Stomach (tissue), 9 donors: ENCODE results near the gene ABCC5. TPM values are rescaled to one million over a fixed set of nuclear protein-coding genes. Genes with fewer than 3 reads are reported as not detected.

Experiments
- DNase-seq, 2 donors: peaks; one replicate each; pipeline versions ENCODE4 v3.0.0 to v3.0.0-alpha.2; 2013 to 2019
- H3K27ac ChIP-seq, 5 donors: fragments of 200-600 bp in 4 of 5; sonication (generic) in 4 of 5; one replicate each; pipeline ENCODE4 v1.5.1; 2013 to 2019; ENCODE audit warnings: mild to moderate bottlenecking in 1 of 5, moderate library complexity in 1 of 5
- H3K27me3 ChIP-seq, 3 donors: fragments of 200-600 bp; sonication (generic); one replicate each; pipeline ENCODE4 v1.5.1; 2017 to 2019; ENCODE audit warnings: mixed run types in 1 of 3
- H3K36me3 ChIP-seq, 4 donors: fragments of 200-600 bp; sonication (generic); 1 replicate in 3 of 4; 2 replicates in 1 of 4; pipeline ENCODE4 v1.5.1; 2016 to 2019
- H3K4me1 ChIP-seq, 4 donors: fragments of 200-600 bp; sonication (generic); one replicate each; pipeline ENCODE4 v1.5.1; 2016 to 2019
- H3K4me3 ChIP-seq, 4 donors: fragments of 200-600 bp; sonication (generic) in 3 of 4; one replicate each; pipeline ENCODE4 v1.5.1; 2016 to 2019; ENCODE audit warnings: mild to moderate bottlenecking in 1 of 4
- H3K9me3 ChIP-seq, 4 donors: fragments of 200-600 bp; sonication (generic); one replicate each; pipeline ENCODE4 v1.5.1; 2016 to 2019
- CTCF ChIP-seq, 7 experiments: fragments of 450-650 bp in 4 of 7; fragments of 200-600 bp in 3 of 7; sonication (generic) in 3 of 7; IDR thresholded peaks; one replicate each; pipeline ENCODE4 v1.5.1; 2016 to 2019; ENCODE audit warnings: antibody characterized with exemption in 7 of 7, control low read depth in 2 of 7, mild to moderate bottlenecking in 1 of 7
- EP300 ChIP-seq: sonication (generic); formaldehyde crosslinking; IDR thresholded peaks from one replicate; pipeline ENCODE4 v1.6.1; 2017; ENCODE audit warnings: antibody characterized with exemption
- POLR2A ChIP-seq, 4 donors: fragments of 450-650 bp; IDR thresholded peaks; one replicate each; pipeline ENCODE4 v1.6.1; 2016; ENCODE audit warnings: antibody characterized with exemption in 4 of 4, control low read depth in 2 of 4, mild to moderate bottlenecking in 1 of 4, moderate library complexity in 1 of 4
- POLR2AphosphoS5 ChIP-seq, 3 donors: sonication (generic); formaldehyde crosslinking; IDR thresholded peaks; one replicate each; pipeline ENCODE4 v1.6.1; 2016; ENCODE audit warnings: antibody characterized with exemption in 3 of 3
- WGBS, 5 donors: extraction: QIAGEN DNeasy Blood & Tissue Kit in 3 of 5; methylation state at CpG; one replicate each; pipeline versions ENCODE4 v1.1.5 to v1.1.7; 2013 to 2018; 5-methylcytosine and 5-hydroxymethylcytosine counted together
- intact Hi-C: fragments of 100-400 bp; cut with DNase I; formaldehyde crosslinking; loops from one replicate; pipeline ENCODE4 v1.15.1; 2023; ENCODE audit warnings: low total_unique reads
- polyA plus RNA-seq, 3 donors: library from polyadenylated mRNA; stranded (reverse); fragments of 200-250 nt; gene quantifications; one replicate each; pipeline ENCODE4 v1.2.3, GENCODE V29; 2013
- total RNA-seq, 5 donors: library from RNA; depleted of rRNA; stranded (reverse); fragments of >200 nt; gene quantifications; one replicate each; pipeline versions ENCODE4 v1.1.0 to v1.2.3, GENCODE V29; 2014 to 2016
- donor health status: healthy with polysubstance abuse.
- donor health status: Bipolar disorder and iron deficiency.
- donor health status: healthy.

The ABCC5 gene
- total and polyA plus RNA-seq, 8 donors = 16.6 to 241 (median 78.3) TPM

GRCh38 chr3:183984749-183985729, 32.6 kb downstream of the ABCC5 start:
- H3K4me3 ChIP-seq = no peak overlapping the region
- peak overlapping the region in 3 of 5 donors; percentile 4 to 41 (median 35) for H3K27ac ChIP-seq
- no peaks in the 10 kb centered on the region for H3K27me3 ChIP-seq
- H3K9me3 ChIP-seq = no peaks in the 10 kb centered on the region
- intact Hi-C loops = no loop called here
- no peak for TF ChIP-seq CTCF (IDR thresholded peaks at IDR 0.05)
- no peak for DNase-seq
- H3K36me3 ChIP-seq = peaks cover 30 to 90% (median 83%) of the 10 kb centered on the region in 4 donors
- 41 to 54% (median 46%) methylated on average over 11 of the region's 11 CpGs for WGBS, 5 donors
- peaks cover 5 to 22% (median 14%) of the 10 kb centered on the region in 4 donors for H3K4me1 ChIP-seq

- H3K4me1 ChIP-seq = peaks cover 5 to 22% (median 14%) of the 10 kb centered on the region in 4 donors
- TF ChIP-seq EP300 (no peak), POLR2A (IDR thresholded peaks at IDR 0.05) (no peak), CTCF (IDR thresholded peaks at IDR 0.05) (no peak), POLR2AphosphoS5 (IDR thresholded peaks at IDR 0.05) (no peak)
- H3K4me3 ChIP-seq = no peak overlapping the region
- peak overlapping the region in 1 of 5 donors; percentile 41 for H3K27ac ChIP-seq
- no peaks in the 10 kb centered on the region for H3K27me3 ChIP-seq
- WGBS, 5 donors = 88 to 95% (median 91%) methylated on average over 4 of the region's 4 CpGs
- DNase-seq = no peak
- peaks cover 30 to 97% (median 87%) of the 10 kb centered on the region in 4 donors for H3K36me3 ChIP-seq
- no peaks in the 10 kb centered on the region for H3K9me3 ChIP-seq
- intact Hi-C loops = no loop called here
Observed at GRCh38 chr3:183984127-183984740, 33.5 kb downstream of the ABCC5 start.

- Histone ChIP-seq H3K27me3 (no peaks in the 10 kb centered on the region), H3K36me3 (peaks cover 18 to 97% (median 84%) of the 10 kb centered on the region in 4 donors)
- DNase-seq = no peak
Observed at GRCh38 chr3:183981990-183982644, 35.6 kb downstream of the ABCC5 start.

More at GRCh38 chr3:183981990-183982644, 35.6 kb downstream of the ABCC5 start:
- Histone ChIP-seq H3K27ac (no peak overlapping the region), H3K9me3 (no peaks in the 10 kb centered on the region), H3K4me1 (peaks cover 5 to 22% (median 14%) of the 10 kb centered on the region in 4 donors), H3K4me3 (no peak overlapping the region)
- 85 to 92% (median 91%) methylated on average over 6 of the region's 6 CpGs for WGBS, 5 donors
- intact Hi-C loops = no loop called here
- TF ChIP-seq EP300 (no peak), POLR2AphosphoS5 (IDR thresholded peaks at IDR 0.05) (no peak), CTCF (IDR thresholded peaks at IDR 0.05) (no peak), POLR2A (IDR thresholded peaks at IDR 0.05) (no peak)
